SK-N-MC (cell line): ENCODE measurements around the gene GALNT6.

Experiments
- DNase-seq: peaks from one replicate; pipeline ENCODE4 v3.0.0-alpha.2; 2011; ENCODE audit warnings: low read depth, low spot score
- H3K27ac ChIP-seq: fragments of 200-600 bp; sonication (generic); 2 replicates; pipeline ENCODE4 v1.5.1; 2016; ENCODE audit warnings: mixed run types
- H3K36me3 ChIP-seq: fragments of 200-600 bp; sonication (generic); 2 replicates; pipeline ENCODE4 v1.6.1; 2017; ENCODE audit warnings: antibody characterized with exemption, low read length, mixed read lengths; ENCODE audit not compliant: insufficient read depth
- H3K4me3 ChIP-seq: fragments of 200-600 bp; sonication (generic); 2 replicates; pipeline ENCODE4 v1.5.1; 2016
- H3K9ac ChIP-seq: fragments of 200-600 bp; sonication (generic); 2 replicates; pipeline ENCODE4 v1.8.0; 2017; ENCODE audit warnings: mixed run types, mixed read lengths; ENCODE audit not compliant: insufficient read length
- H3K9me3 ChIP-seq: fragments of 200-600 bp; sonication (generic); 2 replicates; pipeline ENCODE4 v1.6.1; 2017; ENCODE audit warnings: low read depth, mild to moderate bottlenecking, antibody characterized with exemption, low read length, moderate library complexity, mixed read lengths
- EZH2 ChIP-seq: fragments of 200-600 bp; sonication (generic); IDR thresholded peaks from one replicate; pipeline ENCODE4 v1.6.1; 2017; ENCODE audit warnings: antibody characterized with exemption
- FOXP2 ChIP-seq: optimal IDR thresholded peaks from 2 replicates; pipeline ENCODE3; 2011; ENCODE audit warnings: mild to moderate bottlenecking, moderate library complexity; ENCODE audit not compliant: insufficient read depth; ENCODE audit errors: extremely low read length, control extremely low read depth
- POLR2AphosphoS5 ChIP-seq: IDR thresholded peaks from 2 replicates; pipeline ENCODE4 v1.6.1; 2012; ENCODE audit warnings: mild to moderate bottlenecking, low read depth, low read length, borderline replicate concordance

GALNT6 gene

DNA sequence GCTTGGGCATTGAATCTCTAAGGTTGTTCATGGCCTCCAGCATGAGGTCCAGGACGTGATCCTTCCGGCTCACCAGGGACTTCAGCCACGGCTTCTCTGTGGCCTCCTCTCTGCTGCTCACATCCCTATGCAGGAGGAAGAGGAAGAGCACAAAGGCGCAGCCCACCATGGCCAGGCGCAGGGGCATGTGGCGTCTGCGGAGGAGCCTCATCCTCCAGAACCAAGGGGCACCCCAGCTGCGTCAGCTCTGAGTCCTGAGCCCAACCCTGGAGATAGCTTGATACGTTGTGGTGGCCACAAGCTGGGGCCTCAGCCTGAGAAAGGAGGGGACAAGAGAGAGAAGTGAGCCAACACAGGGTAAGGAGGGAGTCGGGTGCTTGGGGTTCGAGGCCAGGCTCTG, 11.6 kb downstream of the GALNT6 start:
- Histone ChIP-seq H3K9me3 (no peaks in the 10 kb centered on the region), H3K9ac (no peak overlapping the region), H3K36me3 (no peaks in the 10 kb centered on the region; the same call in 1 of the 2 replicates), H3K27ac (no peak overlapping the region), H3K4me3 (no peak overlapping the region)
- no peak for TF ChIP-seq EZH2
- no peak for TF ChIP-seq FOXP2
- no peak for DNase-seq

DNA sequence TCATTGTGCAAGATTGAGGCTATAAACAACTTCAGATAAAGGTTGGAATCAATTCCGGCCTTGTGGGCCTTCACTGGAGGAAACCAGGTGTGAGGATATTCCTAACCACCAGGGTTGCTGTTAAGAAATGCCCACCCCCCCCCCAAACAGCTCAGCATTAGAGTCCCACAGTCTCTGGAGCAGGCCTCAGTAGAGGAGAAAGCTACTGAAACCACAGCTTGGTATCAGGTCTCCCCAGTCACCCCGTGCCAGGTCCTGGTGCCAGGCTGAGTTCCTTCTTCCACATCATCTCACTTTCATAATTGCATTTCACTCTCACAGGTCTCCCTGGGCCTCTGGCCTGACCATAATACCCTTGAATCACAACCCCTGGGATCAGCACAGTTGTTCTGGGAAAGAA, 12.5 kb downstream of the GALNT6 start:
- no peak overlapping the region for H3K9ac ChIP-seq
- H3K36me3 ChIP-seq: no peaks in the 10 kb centered on the region; the same call in 1 of the 2 replicates
- no peak overlapping the region for H3K27ac ChIP-seq
- no peak for TF ChIP-seq POLR2AphosphoS5
- TF ChIP-seq EZH2: no peak
- no peak for TF ChIP-seq FOXP2
- no peaks in the 10 kb centered on the region for H3K9me3 ChIP-seq
- no peak overlapping the region for H3K4me3 ChIP-seq
- no peak for DNase-seq

DNA sequence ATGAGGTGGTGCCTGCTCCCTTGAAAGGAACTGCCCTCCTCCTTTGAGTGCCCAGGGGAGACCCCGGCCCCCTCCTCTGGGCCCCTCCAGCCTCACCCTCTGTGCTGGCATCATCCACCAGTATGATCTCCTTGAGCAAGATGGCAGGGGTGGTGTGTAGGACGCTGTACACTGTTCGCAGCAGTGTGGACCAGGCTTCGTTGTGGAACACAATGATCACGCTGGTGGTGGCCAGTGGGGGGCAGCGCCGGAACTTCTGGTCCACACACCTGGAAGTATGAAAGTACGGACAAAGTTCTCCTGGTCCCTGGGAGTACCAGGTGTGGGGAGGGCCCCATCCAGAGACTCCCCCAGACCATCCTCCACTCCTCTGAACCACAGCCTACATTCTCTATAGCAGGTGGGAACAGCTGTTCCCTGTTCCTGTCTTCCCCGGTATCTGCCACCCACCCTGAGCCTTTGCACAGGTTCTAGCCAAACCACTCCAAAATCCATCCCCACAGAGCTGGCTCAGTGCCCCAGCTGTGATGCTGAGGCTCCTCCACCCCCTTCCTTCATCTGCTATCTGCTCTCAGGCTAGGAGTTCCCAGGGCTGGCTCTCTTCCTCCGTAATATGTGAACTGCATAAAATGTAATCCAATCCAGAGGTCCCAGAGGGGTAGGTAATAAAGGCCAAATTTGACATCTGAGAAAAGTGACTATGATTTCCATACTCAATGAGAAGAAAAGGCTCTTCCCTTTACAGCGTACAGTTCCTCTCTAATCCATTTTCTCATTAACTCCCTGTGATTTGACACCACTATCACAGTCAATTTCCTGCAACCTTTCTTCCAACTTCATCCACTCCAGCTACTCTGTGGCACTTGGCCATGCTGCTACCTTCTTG, 13.9 kb downstream of the GALNT6 start:
- Histone ChIP-seq H3K9ac (no peak overlapping the region), H3K9me3 (no peaks in the 10 kb centered on the region), H3K36me3 (no peaks in the 10 kb centered on the region; the same call in 1 of the 2 replicates), H3K4me3 (no peak overlapping the region), H3K27ac (no peak overlapping the region; the same call in 1 of the 2 replicates)
- no peak for TF ChIP-seq FOXP2
- no peak for TF ChIP-seq POLR2AphosphoS5
- no peak for TF ChIP-seq EZH2
- DNase-seq: no peak

DNA sequence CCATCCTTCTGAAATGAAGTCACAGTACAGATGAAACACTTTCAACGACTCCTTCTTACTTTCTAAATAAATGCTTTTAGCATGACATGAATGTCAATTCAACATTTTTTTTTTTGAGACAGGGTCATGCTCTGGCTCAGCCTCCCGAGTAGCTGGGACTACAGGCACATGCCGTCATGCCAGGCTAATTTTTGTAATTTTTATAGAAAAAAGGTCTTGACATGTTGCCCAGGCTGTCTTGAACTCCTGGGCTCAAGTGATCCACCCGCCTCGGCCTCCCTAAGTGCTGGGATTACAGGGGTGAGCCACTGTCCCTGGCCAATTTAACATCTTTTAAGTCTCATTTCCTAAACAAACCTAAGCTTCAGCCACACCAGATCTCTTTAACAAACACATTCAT, 16.4 kb downstream of the GALNT6 start:
- Histone ChIP-seq H3K9ac (no peak overlapping the region), H3K9me3 (no peaks in the 10 kb centered on the region), H3K36me3 (no peaks in the 10 kb centered on the region; the same call in 1 of the 2 replicates), H3K4me3 (no peak overlapping the region), H3K27ac (no peak overlapping the region)
- DNase-seq: no peak
- TF ChIP-seq EZH2 (no peak), POLR2AphosphoS5 (no peak), FOXP2 (no peak)

DNA sequence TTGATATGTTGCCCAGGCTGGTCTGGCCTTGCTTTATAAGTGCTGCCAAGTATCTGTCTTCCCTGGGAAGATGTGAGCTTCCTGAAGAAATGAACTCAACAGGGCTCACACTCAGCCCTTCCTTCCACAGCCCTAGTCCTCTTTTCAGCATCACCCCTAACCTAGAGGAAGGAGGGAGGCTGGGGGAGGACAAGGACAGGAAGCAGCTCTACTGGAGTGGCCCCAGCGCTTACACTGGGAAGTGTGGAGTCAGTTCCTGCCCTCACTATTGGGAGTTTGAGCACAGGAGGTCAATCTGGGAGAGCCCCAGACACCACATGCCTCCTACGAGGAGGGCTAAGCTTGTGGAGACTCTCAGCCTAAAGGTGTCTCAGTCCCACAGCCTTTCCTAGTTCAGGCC, 16.8 kb downstream of the GALNT6 start:
- Histone ChIP-seq H3K27ac (no peak overlapping the region), H3K9me3 (no peaks in the 10 kb centered on the region), H3K9ac (no peak overlapping the region), H3K36me3 (no peaks in the 10 kb centered on the region; the same call in 1 of the 2 replicates), H3K4me3 (no peak overlapping the region)
- TF ChIP-seq FOXP2 (no peak), EZH2 (no peak), POLR2AphosphoS5 (no peak)
- DNase-seq: no peak

DNA sequence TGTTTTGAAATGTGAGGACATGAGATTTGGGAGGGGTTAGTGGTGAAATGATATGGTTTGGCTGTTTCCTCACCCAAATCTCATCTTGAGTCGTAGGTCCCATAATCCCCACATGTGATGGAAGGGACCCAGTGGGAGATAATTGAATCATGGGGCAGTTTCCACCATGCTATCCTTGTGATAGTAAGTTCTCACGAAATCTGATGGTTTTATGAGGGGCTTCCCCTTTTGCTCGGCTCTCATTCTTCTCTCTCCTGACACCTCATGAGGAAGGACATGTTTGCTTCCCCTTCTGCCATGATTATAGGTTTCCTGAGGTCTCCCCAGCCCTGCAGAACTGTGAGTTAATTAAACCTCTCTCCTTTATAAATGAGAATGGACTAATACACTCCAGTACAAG, 18.0 kb downstream of the GALNT6 start:
- TF ChIP-seq EZH2 (no peak), POLR2AphosphoS5 (no peak), FOXP2 (no peak)
- Histone ChIP-seq H3K27ac (no peak overlapping the region), H3K9me3 (no peaks in the 10 kb centered on the region), H3K9ac (no peak overlapping the region), H3K4me3 (no peak overlapping the region), H3K36me3 (no peaks in the 10 kb centered on the region; the same call in 1 of the 2 replicates)
- no peak for DNase-seq

DNA sequence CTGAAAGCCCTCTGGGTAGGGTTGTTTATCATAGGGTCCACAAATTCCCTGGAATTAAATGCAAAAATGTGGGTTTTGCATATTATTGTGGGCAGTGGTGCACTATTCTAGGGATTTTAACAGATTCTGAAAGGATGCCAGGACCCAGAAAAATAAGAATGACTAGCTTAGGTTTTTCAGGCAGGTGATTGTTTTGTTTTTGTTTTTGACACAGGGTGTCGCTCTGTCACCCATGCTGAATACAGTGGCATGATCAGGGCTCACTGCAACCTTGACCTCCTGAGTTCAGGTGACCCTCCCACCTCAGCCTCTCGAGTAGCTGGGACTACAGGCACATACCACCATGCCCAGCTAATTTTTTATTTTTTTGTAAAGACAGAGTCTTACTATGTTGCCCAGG, 19.2 kb downstream of the GALNT6 start:
- no peak overlapping the region for H3K4me3 ChIP-seq
- no peak overlapping the region for H3K9ac ChIP-seq
- no peak for DNase-seq
- no peaks in the 10 kb centered on the region for H3K9me3 ChIP-seq
- H3K36me3 ChIP-seq: no peaks in the 10 kb centered on the region; the same call in 1 of the 2 replicates
- H3K27ac ChIP-seq: no peak overlapping the region
- no peak for TF ChIP-seq POLR2AphosphoS5
- TF ChIP-seq EZH2: no peak
- no peak for TF ChIP-seq FOXP2

DNA sequence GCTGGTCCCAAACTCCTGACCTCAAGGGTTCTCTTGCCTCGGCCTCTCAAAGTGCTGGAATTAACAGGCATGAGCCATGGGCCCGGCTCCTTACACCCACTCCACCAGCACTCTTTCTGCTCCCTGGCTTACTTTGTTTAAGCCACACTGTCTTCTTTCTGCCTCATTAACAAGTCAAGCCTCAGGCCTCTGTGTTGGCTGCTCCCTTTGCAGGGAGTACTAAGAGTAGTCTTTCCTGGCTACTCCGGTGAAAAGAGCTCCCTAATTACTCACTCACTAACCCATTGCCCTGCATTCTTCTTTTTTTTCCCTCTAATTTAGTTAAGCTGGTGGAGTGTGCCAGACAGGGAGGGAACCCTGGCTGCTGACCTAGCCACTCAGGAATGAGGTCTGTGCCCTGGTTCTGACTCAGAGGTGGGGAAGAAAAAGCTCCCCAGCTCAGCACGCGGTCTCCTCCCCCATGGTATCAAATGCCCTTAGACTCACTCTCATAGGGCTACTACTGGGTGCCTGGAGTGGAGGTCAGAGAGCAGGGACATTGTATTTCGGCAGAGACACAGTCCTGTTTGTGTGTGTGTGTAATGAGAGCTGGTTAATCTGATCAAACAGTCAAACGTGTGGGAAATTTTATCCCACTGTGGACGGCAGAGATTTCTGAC, 19.8 kb downstream of the GALNT6 start:
- TF ChIP-seq POLR2AphosphoS5 (no peak), FOXP2 (no peak), EZH2 (no peak)
- no peak for DNase-seq
- Histone ChIP-seq H3K9me3 (no peaks in the 10 kb centered on the region), H3K9ac (peak overlapping the region; percentile 37), H3K27ac (0 out of 2 replicates have a peak overlapping the region, but pooled peaks have one; percentile 19), H3K4me3 (no peak overlapping the region), H3K36me3 (no peaks in the 10 kb centered on the region)

DNA sequence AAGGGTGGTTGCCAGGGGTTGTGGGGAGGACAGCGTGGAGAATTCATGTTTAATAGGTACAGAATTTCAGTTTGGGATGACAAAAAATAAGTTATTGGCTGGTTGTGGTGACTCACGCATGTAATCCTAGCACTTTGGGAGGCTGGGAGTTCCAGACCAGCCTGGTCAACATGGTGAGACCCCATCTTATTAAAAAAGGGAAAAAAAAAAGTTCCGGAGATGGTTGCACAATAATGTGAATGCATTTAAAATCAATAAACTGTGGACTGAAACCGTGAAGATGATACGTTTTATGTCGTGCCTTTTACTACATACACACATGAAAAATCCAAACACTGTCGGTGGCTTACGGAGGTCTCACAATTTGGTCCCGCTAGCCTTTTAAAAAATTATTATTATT, 20.5 kb downstream of the GALNT6 start:
- Histone ChIP-seq H3K27ac (no peak overlapping the region), H3K36me3 (no peaks in the 10 kb centered on the region), H3K9me3 (no peaks in the 10 kb centered on the region), H3K9ac (no peak overlapping the region), H3K4me3 (no peak overlapping the region)
- no peak for DNase-seq
- TF ChIP-seq FOXP2 (no peak), POLR2AphosphoS5 (no peak), EZH2 (no peak)
